Inferior parietal cortex (tissue), 1 donor: ENCODE measurements around the gene TEX2.
"Not testable (repeated sequence)": the region's sequence is repeated elsewhere in the genome, so short reads cannot be mapped to it uniquely, and the experiment has no call there.

ENCODE experiments used
- DNase-seq: peaks from one replicate; pipeline ENCODE4 v3.0.0-alpha.2; 2016; ENCODE audit errors: extremely low spot score

The TEX2 gene

DNA sequence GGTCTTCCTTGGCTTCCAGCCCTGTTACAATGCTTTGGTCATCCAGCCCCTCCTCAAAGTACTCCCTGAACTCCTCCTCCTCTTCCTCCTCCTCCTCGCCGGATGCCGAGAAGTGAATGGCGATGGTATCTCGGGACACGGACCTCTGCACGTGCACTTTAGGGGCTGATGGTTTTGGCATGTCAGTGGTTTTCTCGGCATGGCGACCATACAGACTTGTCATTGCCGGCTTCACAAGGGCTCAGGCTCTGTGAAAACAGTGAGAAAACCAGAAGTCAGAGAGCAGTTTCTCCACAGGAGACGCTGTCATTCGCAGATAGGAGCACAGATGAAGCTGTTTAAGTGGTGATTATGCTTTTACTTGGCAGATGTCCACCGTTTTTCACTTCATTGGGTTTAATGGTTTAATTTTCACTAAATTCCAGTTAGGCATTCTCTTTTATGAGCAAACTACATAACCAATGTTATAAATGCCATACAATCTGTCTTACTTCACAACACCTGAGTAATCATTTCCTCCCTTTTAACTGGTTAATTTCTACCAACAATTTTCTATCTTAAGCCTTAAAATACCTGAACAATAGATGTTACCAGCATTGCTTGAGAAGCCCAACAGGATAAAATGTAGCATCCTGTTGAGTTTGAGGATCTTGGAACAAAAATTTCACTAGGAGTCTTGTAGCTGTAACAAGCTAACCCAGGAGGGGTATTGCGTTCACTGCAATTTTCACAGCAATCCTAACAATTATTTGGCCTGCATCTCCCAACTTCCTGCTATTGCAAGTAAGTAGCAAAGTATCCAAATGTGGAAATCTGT lies 48.9 kb downstream of the TEX2 start:
- no peak for DNase-seq

DNA sequence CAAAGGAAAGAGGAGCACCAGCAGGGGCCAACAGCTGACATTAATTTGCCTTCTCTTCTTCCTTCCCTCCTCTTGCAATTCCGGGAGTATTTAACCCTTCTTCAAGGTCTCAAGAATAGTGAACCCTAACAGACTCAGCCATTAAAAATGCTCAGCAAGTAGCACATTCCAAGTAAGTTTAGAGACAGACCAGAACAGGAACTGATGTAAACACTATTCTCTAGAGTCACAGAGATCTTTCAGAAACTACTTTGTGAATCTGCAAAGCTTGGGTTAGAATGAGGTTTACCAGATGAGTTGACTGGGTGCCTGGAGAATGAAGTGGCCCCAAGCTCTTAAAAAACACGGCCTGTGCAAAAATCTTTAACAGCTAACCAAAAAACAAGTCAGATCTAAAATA lies 50.9 kb downstream of the TEX2 start:
- no peak for DNase-seq

DNA sequence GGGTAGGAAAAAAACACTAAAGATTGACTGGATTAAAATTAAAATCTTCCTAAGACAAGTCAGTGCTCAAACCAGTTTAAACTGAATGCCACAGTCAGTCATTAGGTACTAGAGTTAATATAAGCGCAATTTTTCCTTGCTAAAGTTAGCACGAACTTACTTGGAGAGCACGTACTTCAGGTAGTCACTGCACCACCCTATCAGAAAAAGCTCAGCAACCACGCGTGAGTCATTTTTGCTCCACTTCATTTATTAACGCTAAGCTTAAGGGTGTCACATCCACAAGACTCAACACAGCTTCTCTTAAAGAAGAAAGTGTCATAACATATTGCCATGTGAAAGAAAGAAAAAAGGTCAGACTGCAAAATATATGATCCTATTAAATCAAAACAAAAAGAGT lies 53.1 kb downstream of the TEX2 start:
- DNase-seq: no peak

DNA sequence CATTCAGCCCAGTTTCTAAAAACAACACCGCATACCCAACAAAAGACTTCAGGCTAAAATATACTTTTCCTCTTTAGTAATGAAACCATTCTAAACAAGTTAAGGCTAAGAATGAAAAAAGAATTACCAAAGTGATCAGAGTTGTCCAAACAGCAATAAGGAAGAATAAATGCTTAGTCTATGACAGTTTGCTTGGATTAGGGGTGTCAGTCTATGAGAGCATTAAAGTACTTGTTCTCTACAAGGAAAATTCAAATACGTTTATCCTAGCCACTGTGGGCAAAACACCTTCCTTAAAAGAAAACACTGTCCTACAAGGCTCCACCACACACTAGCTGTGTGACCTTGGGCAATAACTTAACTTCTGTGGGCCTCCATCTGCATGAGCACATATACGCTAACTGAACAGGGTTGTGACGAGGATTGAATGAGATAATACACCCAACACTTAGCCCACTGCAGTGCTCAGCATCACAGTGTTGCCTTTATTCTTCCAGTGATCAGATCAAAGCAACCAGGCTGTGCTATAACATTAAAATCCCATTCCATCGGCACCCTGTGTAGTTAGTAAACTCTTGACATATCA lies 53.6 kb downstream of the TEX2 start:
- no peak for DNase-seq

- DNase-seq: not testable (repeated sequence)
These were observed 54.4 kb downstream of the TEX2 start for GRCh38 chr17:64208656-64209055.

DNA sequence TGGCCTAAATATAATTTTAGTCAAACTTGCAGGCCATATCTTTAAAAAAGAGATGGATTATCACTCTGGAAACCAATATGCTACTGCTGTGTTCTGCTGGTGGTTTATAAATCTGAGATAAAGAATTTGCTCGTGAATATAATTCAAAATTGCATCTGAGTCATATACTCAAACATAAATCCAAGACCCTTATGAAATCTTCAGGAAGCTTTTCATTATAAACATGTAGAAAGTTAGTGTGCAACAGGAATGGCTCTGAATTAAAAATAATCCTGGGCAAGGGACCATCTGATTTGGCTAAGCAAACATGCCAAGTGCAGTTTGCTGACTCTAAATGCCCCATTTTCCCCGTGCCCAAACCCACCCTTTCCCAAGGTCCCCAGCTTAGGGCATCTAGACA lies 57.3 kb downstream of the TEX2 start:
- DNase-seq: no peak

- no peak for DNase-seq
These were observed 59.4 kb downstream of the TEX2 start for GRCh38 chr17:64203630-64204029.

GRCh38 chr17:64202683-64203344 lies 60.2 kb downstream of the TEX2 start:
- peak; percentile 70 for DNase-seq

DNA sequence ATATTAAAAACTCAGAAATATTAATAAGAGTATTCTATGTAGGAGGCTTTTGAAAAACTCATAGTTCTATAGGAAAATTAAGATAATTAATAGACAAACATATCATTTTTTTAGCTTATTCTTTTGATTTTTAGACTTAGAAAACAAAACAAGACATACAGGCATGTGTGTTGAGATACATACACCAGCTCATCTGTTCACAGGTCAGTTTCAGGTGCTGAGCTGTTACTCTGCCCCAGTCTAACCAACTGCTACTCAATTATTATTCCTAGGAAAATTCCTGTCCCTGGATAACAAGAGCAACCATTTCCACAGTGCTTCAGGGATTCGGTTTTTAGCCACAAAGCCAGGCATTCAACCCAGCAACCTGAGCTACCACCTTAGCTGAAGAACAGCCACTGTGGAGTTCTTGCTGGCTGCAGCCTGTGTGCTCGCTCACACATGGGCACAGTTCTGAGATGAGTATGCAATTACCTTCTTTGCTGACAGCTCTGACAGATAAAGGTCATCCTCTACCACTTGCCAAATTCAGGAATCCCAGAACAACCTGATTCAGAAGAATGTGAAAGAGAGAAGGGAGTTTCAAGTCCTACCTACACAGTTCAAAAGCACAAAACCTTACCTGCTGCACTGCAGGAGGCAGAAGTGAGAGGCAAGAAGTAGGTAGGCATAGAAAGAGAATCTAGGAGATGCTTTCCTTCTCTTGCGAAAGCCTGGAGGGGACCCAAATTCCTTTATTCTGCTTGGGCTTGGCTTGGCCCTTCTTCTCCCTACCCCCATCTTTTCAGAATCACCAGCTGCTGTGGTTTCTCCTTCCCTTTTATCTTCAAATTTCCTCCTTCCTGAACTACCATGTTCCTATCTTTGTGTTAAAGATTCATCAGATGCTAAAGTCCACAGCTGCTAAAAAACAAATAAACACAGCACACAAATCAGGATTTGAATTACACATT lies 62.7 kb downstream of the TEX2 start:
- DNase-seq: no peak

- no peak for DNase-seq
These were observed 64.5 kb downstream of the TEX2 start for GRCh38 chr17:64198331-64199090.

DNA sequence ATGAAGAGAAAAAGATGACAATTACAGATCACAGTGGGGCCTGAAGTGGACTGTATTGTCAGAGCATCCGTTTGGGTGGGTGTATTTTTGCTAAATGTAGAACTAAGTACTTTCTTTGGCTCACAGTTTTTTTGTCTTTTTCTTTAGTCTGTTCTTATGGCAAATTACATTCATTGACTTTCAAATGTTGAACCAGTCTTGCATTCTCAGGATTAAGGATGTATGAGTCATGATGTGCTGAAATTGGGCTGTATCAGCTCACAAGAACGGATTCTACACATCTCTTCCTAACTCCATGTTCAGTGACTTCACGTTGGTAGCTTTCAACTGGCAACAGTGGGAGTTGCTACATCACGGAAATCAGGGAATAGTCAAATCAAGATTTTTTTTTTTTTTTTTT lies 66.5 kb downstream of the TEX2 start:
- no peak for DNase-seq

GRCh38 chr17:64193561-64193960 lies 69.5 kb downstream of the TEX2 start:
- DNase-seq: no peak

DNA sequence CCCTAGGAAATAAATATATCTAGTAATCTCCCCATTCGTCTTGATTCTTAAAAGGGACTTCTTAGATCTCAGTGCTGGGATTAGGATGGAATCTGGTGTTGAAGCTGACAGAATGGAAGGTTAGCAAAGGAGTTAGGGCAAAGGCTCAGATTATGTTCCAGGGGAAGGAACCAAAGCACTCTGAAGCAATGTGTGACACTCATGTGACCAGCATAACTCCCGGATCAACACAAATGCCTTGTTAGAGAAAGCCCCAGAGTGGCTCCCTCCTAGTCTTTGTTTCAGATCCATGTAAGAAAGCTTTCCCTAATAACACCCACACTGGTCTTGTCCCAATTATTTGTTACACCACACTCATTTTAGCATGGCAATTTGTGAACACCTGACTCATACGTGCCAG lies 70.5 kb downstream of the TEX2 start:
- DNase-seq: no peak

GRCh38 chr17:64190472-64190871 lies 72.6 kb downstream of the TEX2 start:
- no peak for DNase-seq

DNA sequence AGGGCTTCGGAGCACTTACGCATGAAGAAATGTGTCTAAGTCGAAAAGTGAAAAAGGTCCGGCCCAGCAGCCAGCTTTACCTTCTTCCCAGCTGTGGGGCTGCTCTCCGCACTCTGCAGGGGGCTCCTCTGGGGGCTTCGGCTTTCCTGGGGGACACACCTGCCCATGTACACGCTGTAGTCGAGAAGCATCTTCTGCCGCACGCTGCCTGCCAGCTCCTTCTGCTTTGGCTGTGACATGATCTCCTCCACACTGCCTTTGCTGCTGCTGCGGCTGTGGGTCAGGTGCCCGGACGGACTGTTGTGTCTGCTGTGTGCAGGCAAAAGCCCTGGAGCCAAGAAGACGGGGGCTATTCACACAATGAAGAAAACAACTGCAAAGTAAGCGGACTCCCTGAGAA lies 75.0 kb downstream of the TEX2 start:
- no peak for DNase-seq

DNA sequence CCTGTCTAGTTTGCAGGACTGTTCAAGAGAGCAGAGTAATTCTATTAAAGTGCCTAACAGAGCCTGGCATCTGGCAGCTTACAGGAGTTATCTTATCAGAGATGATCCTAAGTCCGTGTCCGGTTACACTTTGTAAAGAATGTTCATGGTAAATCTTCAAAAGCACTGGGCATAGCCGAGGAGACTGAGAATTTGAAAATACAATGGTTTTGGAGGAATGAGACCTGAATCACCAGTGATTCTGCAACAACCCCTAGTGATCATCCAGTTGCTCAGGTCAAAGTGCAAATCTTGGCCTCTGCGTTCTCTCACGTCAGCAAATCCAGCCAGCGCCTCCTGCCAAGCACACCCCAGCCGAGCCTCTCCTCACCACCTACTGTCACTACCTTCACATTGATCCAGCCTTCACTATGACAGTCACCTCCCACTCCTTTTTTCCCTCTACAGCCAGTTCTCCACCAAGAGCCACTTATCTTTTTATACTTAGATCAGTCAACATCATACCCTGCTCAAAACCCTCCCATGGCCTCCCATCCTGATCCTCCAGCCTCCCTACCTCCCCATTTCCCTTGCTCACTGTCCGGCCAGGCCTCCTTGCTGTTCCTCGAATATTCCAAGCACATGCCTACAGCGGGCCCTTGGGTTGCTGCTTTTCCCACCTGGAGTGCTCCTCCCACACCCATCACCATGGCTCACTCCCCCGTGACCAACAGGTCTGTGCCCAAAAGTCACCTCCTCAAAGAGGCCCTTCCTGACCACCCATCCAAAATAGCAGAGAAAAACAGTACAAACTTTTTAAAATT lies 75.8 kb downstream of the TEX2 start:
- no peak for DNase-seq

GRCh38 chr17:64186171-64187092 lies 76.6 kb downstream of the TEX2 start:
- no peak for DNase-seq

GRCh38 chr17:64185557-64185956 lies 77.5 kb downstream of the TEX2 start:
- not testable (repeated sequence) for DNase-seq

DNA sequence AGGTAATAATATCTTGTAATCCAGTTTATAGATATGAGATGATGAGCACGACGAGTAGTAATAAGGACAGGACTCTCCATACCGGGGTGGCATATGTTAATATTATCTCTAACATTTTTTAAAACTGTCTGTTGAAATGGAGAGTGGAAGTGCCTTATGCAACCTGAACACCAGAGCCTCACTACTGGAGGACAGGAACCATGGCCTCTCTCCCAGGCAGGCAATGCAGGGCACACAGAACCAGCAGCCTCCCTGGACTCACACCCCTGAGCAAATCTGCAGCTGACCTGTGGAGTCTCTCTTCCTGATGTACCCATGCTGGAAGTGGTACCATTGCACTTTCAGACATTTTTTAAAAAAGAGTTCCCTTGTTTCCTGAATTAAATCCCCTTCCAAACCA lies 78.0 kb downstream of the TEX2 start:
- no peak for DNase-seq
